Measurements from ENCODE around the gene PPIL1. TPM values are rescaled to one million over a fixed set of nuclear protein-coding genes. Genes with fewer than 3 reads are reported as not detected.
A peak's percentile ranks its signal among the peaks of the same experiment; 100 is the strongest.

The PPIL1 gene
- polyA plus RNA-seq, 1 donor (not counting 4 experiments of a cell fraction or from before 2014, with no cell fraction given), result 45.5 TPM

DNA sequence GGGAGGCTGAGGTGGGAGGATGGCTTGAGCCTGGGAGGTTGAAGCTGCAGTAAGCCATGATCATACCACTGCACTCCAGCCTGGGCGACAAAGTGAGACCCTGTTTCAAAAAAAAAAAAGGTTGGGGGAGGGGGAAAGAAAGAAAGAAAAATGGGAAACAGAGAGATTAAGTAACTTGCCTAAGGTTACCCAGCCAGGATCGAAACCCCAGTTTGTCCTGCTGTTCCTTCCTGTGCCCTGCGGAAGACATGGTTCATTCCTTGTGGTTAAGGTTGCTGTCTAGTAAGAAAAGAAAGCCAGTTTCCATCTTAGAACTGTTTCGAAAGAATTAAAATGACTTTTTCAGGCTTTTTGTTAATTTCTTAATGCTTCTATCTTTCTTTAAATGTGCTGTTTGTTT, 41.0 kb upstream of the PPIL1 start:
- Histone ChIP-seq H3K4me2 (ENCODE audit: control insufficient read depth, extremely low read depth, insufficient read depth, low read depth, low read length) (no peak overlapping the region), H4K20me1 (ENCODE audit: control insufficient read depth, extremely low read depth, insufficient read depth, low read length) (peaks cover 19% of the 10 kb centered on the region), H3K4me3 (ENCODE audit: control insufficient read depth in 2 of 3, extremely low read depth in 1 of 3, insufficient read depth in 2 of 3, low read depth in 1 of 3, low read length in 3 of 3) (no peak overlapping the region), H3K9me3 (ENCODE audit: control insufficient read depth, low read depth, low read length) (no peaks in the 10 kb centered on the region), H3K79me2 (ENCODE audit: control insufficient read depth, insufficient read depth, low read length) (no peaks in the 10 kb centered on the region), H3K9me1 (ENCODE audit: control insufficient read depth, extremely low read depth, insufficient read depth, low read length) (peaks cover 4% of the 10 kb centered on the region), H3K36me3 (ENCODE audit: control insufficient read depth in 2 of 2, extremely low read depth in 1 of 2, insufficient read depth in 2 of 2, low read length in 2 of 2) (peaks cover 5 to 12% of the 10 kb centered on the region in 2 experiments), H2AFZ (ENCODE audit: control insufficient read depth, low read length) (no peak overlapping the region), H3K9ac (ENCODE audit: control insufficient read depth, extremely low read depth, insufficient read depth, low read length) (no peak overlapping the region), H3K4me1 (ENCODE audit: control insufficient read depth, extremely low read depth, insufficient read depth, low read length) (peaks cover 30% of the 10 kb centered on the region), H3K27ac (ENCODE audit: control insufficient read depth, insufficient read depth, low read length) (no peak overlapping the region), H3K27me3 (ENCODE audit: control insufficient read depth, extremely low read depth, insufficient read depth, low read length) (no peaks in the 10 kb centered on the region)
- dilution Hi-C loops (cut with MboI; ENCODE audit: extremely low pct_ligation_motif_present, low sequenced_read_pairs), result no loop called here
- no peak for TF ChIP-seq EZH2 (IDR thresholded peaks at IDR 0.05; ENCODE audit: low read length)
- FAIRE-seq (no peak), DNase-seq (ENCODE audit: low read depth, low spot score) (no peak)

DNA sequence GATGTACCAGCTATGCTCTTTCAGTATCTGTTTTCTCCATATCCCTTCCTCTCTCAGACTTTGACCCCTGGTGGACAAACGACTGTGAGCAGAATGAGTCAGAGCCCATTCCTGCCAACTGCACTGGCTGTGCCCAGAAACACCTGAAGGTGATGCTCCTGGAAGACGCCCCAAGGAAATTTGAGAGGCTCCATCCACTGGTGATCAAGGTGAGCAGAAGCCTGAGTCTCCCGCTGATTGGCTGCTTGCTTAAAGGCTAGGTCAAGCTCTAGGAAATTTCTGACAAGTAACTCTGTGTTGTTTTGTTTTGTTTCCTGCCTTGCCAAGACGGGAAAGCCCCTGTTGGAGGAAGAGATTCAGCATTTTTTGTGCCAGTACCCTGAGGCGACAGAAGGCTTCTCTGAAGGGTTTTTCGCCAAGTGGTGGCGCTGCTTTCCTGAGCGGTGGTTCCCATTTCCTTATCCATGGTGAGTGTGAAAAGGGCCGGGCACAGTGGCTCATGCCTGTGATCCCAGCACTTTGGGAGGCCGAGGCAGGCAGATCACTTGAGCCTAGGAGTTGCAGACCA, 39.7 kb upstream of the PPIL1 start:
- H3K79me2 ChIP-seq (ENCODE audit: control insufficient read depth, insufficient read depth, low read length), result no peaks in the 10 kb centered on the region
- peaks cover 30% of the 10 kb centered on the region for H3K4me1 ChIP-seq (ENCODE audit: control insufficient read depth, extremely low read depth, insufficient read depth, low read length)
- FAIRE-seq, result peak; percentile 92

More for the DNA sequence above, 39.7 kb upstream of the PPIL1 start:
- peak; percentile 94 for DNase-seq (ENCODE audit: low read depth, low spot score)
- Histone ChIP-seq H3K4me3 (ENCODE audit: control insufficient read depth in 2 of 3, extremely low read depth in 1 of 3, insufficient read depth in 2 of 3, low read depth in 1 of 3, low read length in 3 of 3) (no peak overlapping the region), H3K36me3 (ENCODE audit: control insufficient read depth in 2 of 2, extremely low read depth in 1 of 2, insufficient read depth in 2 of 2, low read length in 2 of 2) (peaks cover 5 to 6% of the 10 kb centered on the region in 2 experiments), H4K20me1 (ENCODE audit: control insufficient read depth, extremely low read depth, insufficient read depth, low read length) (peaks cover 19% of the 10 kb centered on the region), H3K9me1 (ENCODE audit: control insufficient read depth, extremely low read depth, insufficient read depth, low read length) (peaks cover 4% of the 10 kb centered on the region), H3K27ac (ENCODE audit: control insufficient read depth, insufficient read depth, low read length) (no peak overlapping the region), H3K4me2 (ENCODE audit: control insufficient read depth, extremely low read depth, insufficient read depth, low read depth, low read length) (peak overlapping the region; percentile 43), H2AFZ (ENCODE audit: control insufficient read depth, low read length) (no peak overlapping the region), H3K27me3 (ENCODE audit: control insufficient read depth, extremely low read depth, insufficient read depth, low read length) (no peaks in the 10 kb centered on the region), H3K9ac (ENCODE audit: control insufficient read depth, extremely low read depth, insufficient read depth, low read length) (no peak overlapping the region), H3K9me3 (ENCODE audit: control insufficient read depth, low read depth, low read length) (no peaks in the 10 kb centered on the region)
- dilution Hi-C loops (cut with MboI; ENCODE audit: extremely low pct_ligation_motif_present, low sequenced_read_pairs), result no loop called here
- TF ChIP-seq, protein P1, sequence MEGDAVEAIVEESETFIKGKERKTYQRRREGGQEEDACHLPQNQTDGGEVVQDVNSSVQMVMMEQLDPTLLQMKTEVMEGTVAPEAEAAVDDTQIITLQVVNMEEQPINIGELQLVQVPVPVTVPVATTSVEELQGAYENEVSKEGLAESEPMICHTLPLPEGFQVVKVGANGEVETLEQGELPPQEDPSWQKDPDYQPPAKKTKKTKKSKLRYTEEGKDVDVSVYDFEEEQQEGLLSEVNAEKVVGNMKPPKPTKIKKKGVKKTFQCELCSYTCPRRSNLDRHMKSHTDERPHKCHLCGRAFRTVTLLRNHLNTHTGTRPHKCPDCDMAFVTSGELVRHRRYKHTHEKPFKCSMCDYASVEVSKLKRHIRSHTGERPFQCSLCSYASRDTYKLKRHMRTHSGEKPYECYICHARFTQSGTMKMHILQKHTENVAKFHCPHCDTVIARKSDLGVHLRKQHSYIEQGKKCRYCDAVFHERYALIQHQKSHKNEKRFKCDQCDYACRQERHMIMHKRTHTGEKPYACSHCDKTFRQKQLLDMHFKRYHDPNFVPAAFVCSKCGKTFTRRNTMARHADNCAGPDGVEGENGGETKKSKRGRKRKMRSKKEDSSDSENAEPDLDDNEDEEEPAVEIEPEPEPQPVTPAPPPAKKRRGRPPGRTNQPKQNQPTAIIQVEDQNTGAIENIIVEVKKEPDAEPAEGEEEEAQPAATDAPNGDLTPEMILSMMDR (optimal IDR thresholded peaks at IDR 0.05 in 1 of 3, IDR thresholded peaks at IDR 0.05 in 1 of 3, conservative IDR thresholded peaks at IDR 0.05 in 1 of 3; ENCODE audit: extremely low read depth in 1 of 3, insufficient read depth in 2 of 3, low read length in 3 of 3), result peak; percentile 51 to 70 (median 54)
- TF ChIP-seq EZH2 (IDR thresholded peaks at IDR 0.05; ENCODE audit: low read length), result no peak

Data from keratinocyte (primary cell).